Measurements from ENCODE around the gene RAB11FIP2.

RAB11FIP2 gene

DNA sequence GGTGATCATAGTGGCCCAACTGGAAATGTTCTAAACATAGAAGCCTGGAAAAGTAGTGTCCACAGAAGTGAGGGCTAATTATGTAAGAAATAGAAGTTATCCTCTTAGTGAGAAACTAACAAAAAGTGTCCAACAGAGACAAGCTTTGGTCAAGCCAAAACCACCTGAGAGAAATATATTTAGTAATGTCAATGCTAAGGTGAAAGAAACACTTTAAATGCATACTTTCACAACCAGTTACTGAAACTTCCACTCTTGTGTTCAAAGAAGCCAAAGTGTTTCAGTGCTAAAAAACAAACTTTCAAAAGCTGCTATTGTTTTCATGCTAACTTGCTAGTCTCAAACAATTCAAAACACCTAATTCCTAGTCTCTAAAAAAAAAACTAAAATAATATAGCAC is 18.1 kb downstream of the RAB11FIP2 start:
- Histone ChIP-seq H3K9ac (ENCODE audit: low read depth, low read length, poor library complexity, severe bottlenecking) (no peak overlapping the region), H4K20me1 (ENCODE audit: insufficient read depth, low read length, poor library complexity, severe bottlenecking) (no peaks in the 10 kb centered on the region), H3K4me3 (ENCODE audit: low read length, poor library complexity, severe bottlenecking) (no peak overlapping the region), H3F3A (ENCODE audit: low read depth) (no peaks in the 10 kb centered on the region), H3K4me2 (ENCODE audit: low read depth, low read length, poor library complexity, severe bottlenecking) (no peak overlapping the region), H3K4me1 (ENCODE audit: insufficient read depth, low read length, poor library complexity, severe bottlenecking) (peaks cover 30% of the 10 kb centered on the region), H3K27me3 (ENCODE audit: insufficient read depth, low read length, poor library complexity, severe bottlenecking) (no peaks in the 10 kb centered on the region), H2AFZ (ENCODE audit: low read length) (no peak overlapping the region), H3K9me3 (ENCODE audit: insufficient read depth, low read depth, low read length) (no peaks in the 10 kb centered on the region), H3K36me3 (ENCODE audit: insufficient read depth, low read length) (peaks cover 5% of the 10 kb centered on the region; the same call in 1 of the 2 replicates), H3K9me2 (replicated peaks; ENCODE audit: low read depth, low read length) (no peaks in the 10 kb centered on the region), H3K79me2 (ENCODE audit: insufficient read depth, low read length) (no peaks in the 10 kb centered on the region)
- TF ChIP-seq, protein P1, sequence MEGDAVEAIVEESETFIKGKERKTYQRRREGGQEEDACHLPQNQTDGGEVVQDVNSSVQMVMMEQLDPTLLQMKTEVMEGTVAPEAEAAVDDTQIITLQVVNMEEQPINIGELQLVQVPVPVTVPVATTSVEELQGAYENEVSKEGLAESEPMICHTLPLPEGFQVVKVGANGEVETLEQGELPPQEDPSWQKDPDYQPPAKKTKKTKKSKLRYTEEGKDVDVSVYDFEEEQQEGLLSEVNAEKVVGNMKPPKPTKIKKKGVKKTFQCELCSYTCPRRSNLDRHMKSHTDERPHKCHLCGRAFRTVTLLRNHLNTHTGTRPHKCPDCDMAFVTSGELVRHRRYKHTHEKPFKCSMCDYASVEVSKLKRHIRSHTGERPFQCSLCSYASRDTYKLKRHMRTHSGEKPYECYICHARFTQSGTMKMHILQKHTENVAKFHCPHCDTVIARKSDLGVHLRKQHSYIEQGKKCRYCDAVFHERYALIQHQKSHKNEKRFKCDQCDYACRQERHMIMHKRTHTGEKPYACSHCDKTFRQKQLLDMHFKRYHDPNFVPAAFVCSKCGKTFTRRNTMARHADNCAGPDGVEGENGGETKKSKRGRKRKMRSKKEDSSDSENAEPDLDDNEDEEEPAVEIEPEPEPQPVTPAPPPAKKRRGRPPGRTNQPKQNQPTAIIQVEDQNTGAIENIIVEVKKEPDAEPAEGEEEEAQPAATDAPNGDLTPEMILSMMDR (conservative IDR thresholded peaks at IDR 0.05; ENCODE audit: low read length): no peak

DNA sequence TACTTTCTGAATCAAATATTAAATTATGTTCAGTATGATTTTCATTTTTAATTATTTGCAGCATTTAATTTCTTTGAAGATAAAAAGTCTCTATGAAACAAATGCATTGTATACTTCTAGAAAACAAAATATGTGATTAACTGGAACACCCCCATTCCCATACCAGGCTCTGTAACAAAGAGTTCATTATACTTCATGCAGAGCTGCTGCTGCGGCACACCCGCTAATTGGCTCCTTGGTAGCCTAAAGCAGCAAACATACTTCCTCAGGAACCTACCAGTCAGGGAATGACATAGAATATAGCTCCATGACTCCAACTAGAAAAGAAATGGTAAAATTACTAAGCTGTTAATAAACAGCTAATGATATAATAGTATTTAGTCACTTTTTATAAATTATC is 19.3 kb downstream of the RAB11FIP2 start:
- H3K9ac ChIP-seq (ENCODE audit: low read depth, low read length, poor library complexity, severe bottlenecking): no peak overlapping the region
- H3K9me2 ChIP-seq (replicated peaks; ENCODE audit: low read depth, low read length): no peaks in the 10 kb centered on the region
- H3K4me3 ChIP-seq (ENCODE audit: low read length, poor library complexity, severe bottlenecking): no peak overlapping the region
- no peaks in the 10 kb centered on the region for H3K79me2 ChIP-seq (ENCODE audit: insufficient read depth, low read length)
- peak overlapping the region; percentile 45 for H3K4me2 ChIP-seq (ENCODE audit: low read depth, low read length, poor library complexity, severe bottlenecking)
- peaks cover 30% of the 10 kb centered on the region for H3K4me1 ChIP-seq (ENCODE audit: insufficient read depth, low read length, poor library complexity, severe bottlenecking)
- H2AFZ ChIP-seq (ENCODE audit: low read length): no peak overlapping the region
- TF ChIP-seq EZH2phosphoT487 (IDR thresholded peaks at IDR 0.05; ENCODE audit: borderline replicate concordance): no peak
- TF ChIP-seq, protein P1 (conservative IDR thresholded peaks at IDR 0.05; ENCODE audit: low read length): no peak
- H4K20me1 ChIP-seq (ENCODE audit: insufficient read depth, low read length, poor library complexity, severe bottlenecking): no peaks in the 10 kb centered on the region
- no peaks in the 10 kb centered on the region for H3K27me3 ChIP-seq (ENCODE audit: insufficient read depth, low read length, poor library complexity, severe bottlenecking)
- no peaks in the 10 kb centered on the region for H3K9me3 ChIP-seq (ENCODE audit: insufficient read depth, low read depth, low read length)
- no peaks in the 10 kb centered on the region for H3F3A ChIP-seq (ENCODE audit: low read depth)
- H3K36me3 ChIP-seq (ENCODE audit: insufficient read depth, low read length): no peaks in the 10 kb centered on the region

DNA sequence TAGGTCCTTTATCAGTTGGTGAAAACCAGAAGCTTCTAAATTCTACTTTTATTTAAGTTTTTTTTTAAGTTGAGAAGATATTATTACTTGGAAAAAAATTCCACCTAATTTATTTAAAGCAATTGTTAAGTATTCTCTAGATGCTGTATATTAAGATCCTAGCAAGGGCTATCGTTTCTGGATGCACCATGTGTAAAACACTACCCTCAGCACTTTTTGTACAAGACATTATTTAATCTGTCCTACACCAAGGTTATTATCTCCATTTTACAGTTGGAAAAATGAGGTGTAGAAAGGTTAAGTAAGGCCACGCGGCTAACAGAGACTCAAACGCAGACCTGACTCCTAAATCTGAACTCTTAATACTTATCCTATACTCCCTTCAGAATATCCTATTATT is 19.8 kb downstream of the RAB11FIP2 start:
- Histone ChIP-seq H4K20me1 (ENCODE audit: insufficient read depth, low read length, poor library complexity, severe bottlenecking) (no peaks in the 10 kb centered on the region), H3F3A (ENCODE audit: low read depth) (no peaks in the 10 kb centered on the region), H3K27me3 (ENCODE audit: insufficient read depth, low read length, poor library complexity, severe bottlenecking) (no peaks in the 10 kb centered on the region), H2AFZ (ENCODE audit: low read length) (no peak overlapping the region), H3K4me1 (ENCODE audit: insufficient read depth, low read length, poor library complexity, severe bottlenecking) (peaks cover 34% of the 10 kb centered on the region), H3K79me2 (ENCODE audit: insufficient read depth, low read length) (no peaks in the 10 kb centered on the region), H3K9me3 (ENCODE audit: insufficient read depth, low read depth, low read length) (no peaks in the 10 kb centered on the region), H3K4me3 (ENCODE audit: low read length, poor library complexity, severe bottlenecking) (no peak overlapping the region), H3K36me3 (ENCODE audit: insufficient read depth, low read length) (no peaks in the 10 kb centered on the region), H3K9me2 (replicated peaks; ENCODE audit: low read depth, low read length) (no peaks in the 10 kb centered on the region), H3K4me2 (ENCODE audit: low read depth, low read length, poor library complexity, severe bottlenecking) (peak overlapping the region; percentile 45), H3K9ac (ENCODE audit: low read depth, low read length, poor library complexity, severe bottlenecking) (no peak overlapping the region)
- no peak for TF ChIP-seq EZH2phosphoT487 (IDR thresholded peaks at IDR 0.05; ENCODE audit: borderline replicate concordance)
- TF ChIP-seq, protein P1 (conservative IDR thresholded peaks at IDR 0.05; ENCODE audit: low read length): no peak

All from Loucy (cell line).